HG03354 (cell line): Measurements from ENCODE around the gene UNC13B.

ENCODE experiments used
- ATAC-seq: cut with Tn5 transposase; IDR thresholded peaks from one replicate; pipeline ENCODE4 v1.9.1; 2021; ENCODE audit warnings: mild to moderate bottlenecking; ENCODE audit not compliant: unreplicated experiment, poor library complexity, severe bottlenecking

Gene UNC13B

DNA sequence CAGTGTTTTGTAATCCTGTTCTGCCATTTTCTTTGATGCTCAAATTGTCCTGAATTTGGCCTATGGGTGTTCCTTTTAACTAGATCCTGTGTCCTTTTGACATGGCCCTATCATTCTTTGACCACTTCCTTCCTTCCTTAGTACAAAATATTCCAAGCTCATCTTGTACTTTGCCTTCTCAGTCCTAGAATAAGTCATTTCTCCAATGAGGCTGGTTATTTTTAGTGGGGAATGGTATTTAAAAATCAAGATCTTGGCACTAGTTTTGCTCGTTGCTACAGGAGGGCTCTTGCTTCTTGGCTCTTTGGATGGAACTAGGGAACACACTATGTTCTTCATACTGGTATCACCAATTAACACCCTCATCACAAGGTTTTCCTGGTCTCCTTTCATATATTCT, 108.1 kb downstream of the UNC13B start:
- ATAC-seq: no peak

- ATAC-seq: no peak
Observed at GRCh38 chr9:35271637-35272036, 109.8 kb downstream of the UNC13B start.

DNA sequence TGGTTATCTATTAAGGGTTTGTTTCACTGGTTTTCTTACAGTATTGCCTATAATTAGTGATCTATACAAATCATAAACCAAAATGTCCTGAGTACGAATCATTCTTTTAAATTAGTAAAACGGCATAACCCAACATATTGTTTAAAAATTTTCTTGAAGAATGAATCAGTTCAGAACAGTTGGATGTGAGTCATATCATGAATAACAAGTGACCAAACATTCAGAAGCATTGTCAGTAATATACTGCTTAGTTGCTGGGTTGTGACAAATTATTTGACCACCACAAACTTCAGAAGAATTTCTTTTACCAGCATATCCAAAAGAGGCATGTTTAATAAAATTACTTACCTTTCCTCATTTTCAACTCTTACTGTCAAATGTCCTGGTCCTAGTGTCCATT, 111.2 kb downstream of the UNC13B start:
- ATAC-seq: no peak

DNA sequence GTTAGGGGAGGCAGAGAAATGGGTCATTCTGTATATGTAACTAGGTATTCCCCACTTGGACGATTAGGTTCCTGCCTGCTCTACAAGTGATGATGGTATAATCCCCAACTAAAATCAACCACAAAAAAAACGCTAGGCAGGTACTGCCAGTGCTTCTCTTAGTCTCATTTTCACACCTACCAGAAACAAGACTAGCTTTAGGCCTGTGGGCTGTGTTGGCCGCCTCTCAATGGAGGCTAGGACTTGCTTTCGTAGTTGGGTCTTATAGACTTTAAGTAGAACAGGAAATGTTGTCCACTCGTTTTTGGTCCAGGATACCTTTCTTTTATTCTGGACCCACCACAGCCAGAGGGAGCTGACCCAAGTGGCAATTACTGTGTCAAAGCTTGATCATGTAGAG, 111.8 kb downstream of the UNC13B start:
- ATAC-seq: no peak

GRCh38 chr9:35274993-35275392, 113.2 kb downstream of the UNC13B start:
- no peak for ATAC-seq

GRCh38 chr9:35277171-35277520, 115.3 kb downstream of the UNC13B start:
- ATAC-seq: no peak

- no peak for ATAC-seq
Observed at GRCh38 chr9:35277628-35278359, 116.0 kb downstream of the UNC13B start.

- no peak for ATAC-seq
Observed at GRCh38 chr9:35279946-35280345, 118.1 kb downstream of the UNC13B start.

DNA sequence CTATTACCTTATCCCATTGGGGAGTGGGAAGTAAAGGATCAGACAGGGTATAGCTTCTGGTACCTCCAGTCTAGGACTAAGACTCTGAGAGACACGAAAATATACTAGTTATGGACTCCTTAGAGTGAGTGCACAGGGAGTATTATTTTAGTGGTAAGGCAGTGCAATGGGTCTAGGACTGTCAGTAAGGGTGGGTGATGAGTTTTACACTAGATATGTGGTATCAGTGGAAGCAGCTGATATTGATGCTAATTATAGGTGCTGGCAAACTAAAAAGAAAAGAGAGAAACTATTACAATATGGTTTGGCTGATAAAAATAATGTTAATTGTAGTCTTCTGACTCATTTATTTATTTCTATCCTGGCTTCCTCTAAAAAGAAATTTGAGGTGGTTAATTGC, 118.6 kb downstream of the UNC13B start:
- ATAC-seq: no peak

DNA sequence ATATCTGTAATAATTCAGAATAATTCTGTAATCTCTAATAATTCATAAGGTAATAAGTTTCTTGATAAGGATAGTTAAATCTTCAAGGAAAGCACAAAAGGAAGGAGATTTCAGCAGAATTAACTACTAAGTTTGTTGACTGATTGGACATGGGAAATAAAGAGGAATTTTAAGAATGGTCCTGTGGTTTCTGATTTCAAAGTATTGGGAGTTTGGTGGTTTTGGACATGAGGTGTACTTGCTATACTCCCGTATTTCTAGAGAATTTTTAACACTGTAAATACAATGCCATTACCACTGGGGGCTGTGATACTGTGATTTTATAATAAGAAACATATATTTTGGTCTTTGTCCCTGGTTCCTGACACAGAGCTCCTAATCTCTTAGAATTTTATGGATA, 123.9 kb downstream of the UNC13B start:
- no peak for ATAC-seq

DNA sequence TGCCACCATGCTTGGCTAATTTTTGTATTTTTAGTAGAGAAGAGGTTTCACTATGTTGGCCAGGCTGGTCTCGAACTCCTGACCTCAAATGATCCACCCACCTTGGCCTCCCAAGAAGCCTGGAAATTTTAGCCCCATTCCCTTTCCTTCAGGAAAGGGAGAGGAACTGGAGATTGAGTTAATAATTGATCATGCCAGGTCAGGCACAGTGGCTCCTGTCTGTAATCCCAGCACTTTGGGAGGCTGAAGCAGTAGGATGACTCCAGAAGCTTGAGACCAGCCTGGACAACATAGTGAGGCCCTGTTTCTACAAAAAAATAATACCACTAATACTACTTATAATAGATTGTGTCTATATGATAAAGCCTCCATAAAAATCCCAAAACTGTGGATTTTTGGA, 124.6 kb downstream of the UNC13B start:
- no peak for ATAC-seq

- ATAC-seq: no peak
Observed at GRCh38 chr9:35287987-35288632, 126.3 kb downstream of the UNC13B start.

GRCh38 chr9:35288778-35289177, 127.0 kb downstream of the UNC13B start:
- no peak for ATAC-seq

DNA sequence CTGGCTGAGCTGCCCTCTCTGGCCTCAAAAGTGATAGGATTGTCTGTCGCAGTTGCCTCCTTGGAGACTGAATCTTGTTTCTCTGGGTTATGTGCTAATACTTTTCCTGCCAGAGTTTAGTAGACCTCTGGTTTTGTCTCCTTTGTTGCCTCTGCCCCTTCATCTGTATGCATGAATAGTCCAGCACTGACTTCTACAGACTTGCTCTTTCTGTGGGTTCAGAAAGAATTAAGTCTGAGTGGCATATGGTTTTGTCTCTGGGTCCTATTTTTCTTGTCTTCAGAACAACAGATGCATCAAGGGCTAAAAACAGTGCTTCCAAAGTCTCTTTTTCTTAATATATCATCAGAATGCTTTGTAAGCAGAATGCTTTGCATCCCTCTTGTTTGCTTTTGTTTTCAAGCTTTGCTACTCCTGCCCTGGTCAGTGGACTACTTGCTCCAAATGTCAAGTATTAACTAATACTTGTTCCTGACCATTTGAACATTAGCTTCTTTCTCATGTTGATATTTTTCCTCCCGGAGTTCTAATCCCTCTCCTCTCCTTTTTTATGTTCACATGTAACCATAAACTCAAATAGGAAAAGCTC, 131.7 kb downstream of the UNC13B start:
- ATAC-seq: no peak

DNA sequence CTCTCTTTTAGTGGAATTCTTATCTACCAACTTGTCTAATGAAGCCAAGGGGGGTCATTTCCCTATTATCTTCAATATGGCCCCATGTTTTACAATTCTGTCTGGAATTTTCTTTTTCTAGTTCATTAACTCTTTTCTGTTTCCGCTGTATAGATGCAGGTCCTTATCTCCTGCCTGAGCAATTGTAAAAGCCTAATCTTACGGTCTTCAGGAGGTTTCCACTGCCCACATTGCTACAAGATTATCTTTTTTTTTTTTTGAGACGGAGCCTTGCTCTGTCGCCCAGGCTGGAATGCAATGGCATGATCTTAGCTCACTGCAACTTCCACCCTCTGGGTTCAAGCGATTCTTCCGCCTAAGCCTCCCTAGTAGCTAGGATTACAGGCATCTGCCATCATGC, 132.3 kb downstream of the UNC13B start:
- no peak for ATAC-seq

GRCh38 chr9:35294556-35294955, 132.7 kb downstream of the UNC13B start:
- ATAC-seq: no peak

DNA sequence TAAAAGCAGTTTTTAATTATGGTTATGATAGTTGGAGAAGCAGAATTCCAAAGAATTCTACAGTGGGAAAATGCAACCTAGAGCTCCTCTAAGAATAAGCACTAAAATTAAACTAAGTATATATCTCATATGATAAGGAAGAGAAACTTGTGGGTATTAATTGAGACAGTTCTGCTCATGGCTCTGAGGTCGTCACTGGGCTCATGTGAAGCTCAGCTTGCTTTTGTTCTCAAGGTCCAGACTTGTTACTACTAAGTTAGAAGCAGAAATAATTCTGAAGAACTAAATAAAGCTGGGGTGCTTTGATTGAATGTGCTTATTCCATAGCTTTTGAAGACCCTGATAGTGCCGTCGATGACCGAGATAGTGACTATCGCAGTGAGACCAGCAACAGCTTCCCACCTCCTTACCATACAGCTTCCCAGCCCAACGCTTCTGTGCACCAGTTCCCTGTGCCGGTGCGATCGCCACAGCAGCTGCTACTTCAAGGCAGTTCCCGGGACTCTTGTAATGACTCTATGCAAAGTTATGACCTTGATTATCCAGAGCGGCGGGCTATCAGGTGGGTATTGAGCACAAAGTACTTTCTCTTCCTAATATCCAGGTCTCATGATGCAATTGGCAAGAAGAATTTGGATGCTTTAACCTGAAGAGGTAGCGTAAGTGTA, 133.7 kb downstream of the UNC13B start:
- ATAC-seq: no peak

DNA sequence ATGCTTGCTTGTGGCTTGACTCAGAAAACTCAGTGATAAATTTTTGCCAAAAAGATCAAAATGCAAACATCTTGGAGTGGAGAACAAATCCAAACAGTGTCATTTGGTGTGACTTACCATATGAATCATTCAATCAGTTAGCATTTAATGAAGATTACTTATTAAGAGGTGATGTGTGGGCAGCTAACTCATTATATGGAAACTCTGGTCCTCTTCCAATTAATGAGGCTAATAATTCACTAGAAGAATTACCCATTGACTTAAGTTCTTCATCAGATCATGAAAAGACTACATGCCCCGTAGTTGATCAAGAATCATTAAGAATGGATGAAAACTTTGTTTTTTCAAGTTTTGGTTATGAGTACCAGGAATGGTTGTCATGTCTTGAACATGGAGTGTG, 141.8 kb downstream of the UNC13B start:
- ATAC-seq: no peak

- no peak for ATAC-seq
Observed at GRCh38 chr9:35306283-35306682, 144.5 kb downstream of the UNC13B start.

GRCh38 chr9:35308316-35308715, 146.5 kb downstream of the UNC13B start:
- no peak for ATAC-seq
